ENCODE measurements around the gene MAD2L2. TPM values are rescaled to one million over a fixed set of nuclear protein-coding genes. Genes with fewer than 3 reads are reported as not detected.

Gene MAD2L2
- total RNA-seq, 1 experiment from 2014 or later = 283 TPM

DNA sequence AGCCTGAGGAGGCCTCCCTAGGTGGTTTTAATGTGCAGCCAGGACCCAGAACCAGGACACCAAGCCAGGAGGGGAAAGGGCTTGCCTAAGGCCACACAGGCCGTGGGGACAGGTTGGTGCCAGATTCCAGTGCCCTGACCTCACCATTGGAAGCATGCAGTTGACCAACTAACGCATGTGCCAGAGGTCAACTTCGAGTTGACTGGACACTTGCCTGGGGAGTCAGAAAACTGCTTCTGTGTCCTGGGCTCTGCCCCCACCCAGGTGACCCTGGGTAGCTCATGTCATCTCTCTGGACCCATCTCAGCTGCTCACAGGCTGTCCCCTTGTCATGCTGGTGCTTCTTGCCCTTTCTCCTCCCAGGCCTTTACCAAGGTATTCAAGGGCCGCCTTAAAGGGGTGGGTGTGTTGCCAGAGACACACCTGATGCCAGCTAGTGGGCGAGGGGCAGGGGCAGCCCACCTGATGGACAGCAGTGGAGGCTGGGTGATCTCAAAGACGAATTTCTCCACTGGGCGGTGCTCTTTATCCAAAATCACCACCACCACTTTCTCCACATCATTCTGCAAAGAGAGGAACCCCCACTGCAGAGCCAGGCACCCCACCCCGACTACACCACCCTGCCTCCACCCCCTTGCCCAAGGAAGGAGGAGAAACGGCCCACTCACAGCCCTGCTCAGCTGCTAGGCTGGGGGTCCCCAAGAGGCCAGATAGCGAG lies 4.4 kb downstream of the MAD2L2 start:
- no peak overlapping the region for H3K9ac ChIP-seq (ENCODE audit: extremely low read depth, insufficient read length, low read length)
- no peak overlapping the region for H3K4ac ChIP-seq (ENCODE audit: low read depth, low read length)
- no CpG with 5 or more reads among the region's 10 CpGs for WGBS (ENCODE audit: extremely low coverage, insufficient read length, low lambda C conversion rate)
- H3K9me3 ChIP-seq (ENCODE audit: control insufficient read depth, low read depth, low read length) = no peaks in the 10 kb centered on the region
- H2BK12ac ChIP-seq (ENCODE audit: insufficient read length, low read depth, low read length) = no peak overlapping the region
- H2AFZ ChIP-seq (ENCODE audit: low read length) = no peak overlapping the region
- Mint-ChIP-seq H3K4me1 (peaks cover 10 to 20% of the 10 kb centered on the region in 2 experiments), H3K27ac (no peak overlapping the region), H3K4me3 (no peak overlapping the region), H3K36me3 (ENCODE audit: insufficient read depth in 1 of 3, low read depth in 3 of 3) (peaks cover 45 to 77% (median 66%) of the 10 kb centered on the region in 3 experiments), H3K27me3 (ENCODE audit: low read depth) (no peaks in the 10 kb centered on the region), H3K9me3 (no peaks in the 10 kb centered on the region)
- no peak overlapping the region for H3K56ac ChIP-seq (ENCODE audit: insufficient read length, low read depth, low read length)
- no peak overlapping the region for H2AK5ac ChIP-seq (ENCODE audit: insufficient read length, low read length)
- no peak overlapping the region for H3K14ac ChIP-seq (ENCODE audit: insufficient read depth, low read length)
- H2BK120ac ChIP-seq (ENCODE audit: low read depth, low read length, poor library complexity, severe bottlenecking) = no peak overlapping the region
- H4K20me1 ChIP-seq (ENCODE audit: control insufficient read depth, insufficient read depth, insufficient read length) = no peaks in the 10 kb centered on the region
- H3K18ac ChIP-seq (ENCODE audit: insufficient read length, low read depth, low read length) = no peak overlapping the region
- no peaks in the 10 kb centered on the region for H3K23me2 ChIP-seq (ENCODE audit: insufficient read length, low read depth, low read length, poor library complexity, severe bottlenecking)
- H3K4me1 ChIP-seq (ENCODE audit: insufficient read depth, low read length) = no peaks in the 10 kb centered on the region
- H4K5ac ChIP-seq (ENCODE audit: insufficient read length, low read depth, low read length) = no peak overlapping the region
- H3K4me2 ChIP-seq (ENCODE audit: insufficient read depth, insufficient read length, low read length) = no peak overlapping the region
- no peaks in the 10 kb centered on the region for H3K79me1 ChIP-seq (ENCODE audit: insufficient read depth, low read depth, low read length, poor library complexity, severe bottlenecking)
- TF ChIP-seq, protein P1, sequence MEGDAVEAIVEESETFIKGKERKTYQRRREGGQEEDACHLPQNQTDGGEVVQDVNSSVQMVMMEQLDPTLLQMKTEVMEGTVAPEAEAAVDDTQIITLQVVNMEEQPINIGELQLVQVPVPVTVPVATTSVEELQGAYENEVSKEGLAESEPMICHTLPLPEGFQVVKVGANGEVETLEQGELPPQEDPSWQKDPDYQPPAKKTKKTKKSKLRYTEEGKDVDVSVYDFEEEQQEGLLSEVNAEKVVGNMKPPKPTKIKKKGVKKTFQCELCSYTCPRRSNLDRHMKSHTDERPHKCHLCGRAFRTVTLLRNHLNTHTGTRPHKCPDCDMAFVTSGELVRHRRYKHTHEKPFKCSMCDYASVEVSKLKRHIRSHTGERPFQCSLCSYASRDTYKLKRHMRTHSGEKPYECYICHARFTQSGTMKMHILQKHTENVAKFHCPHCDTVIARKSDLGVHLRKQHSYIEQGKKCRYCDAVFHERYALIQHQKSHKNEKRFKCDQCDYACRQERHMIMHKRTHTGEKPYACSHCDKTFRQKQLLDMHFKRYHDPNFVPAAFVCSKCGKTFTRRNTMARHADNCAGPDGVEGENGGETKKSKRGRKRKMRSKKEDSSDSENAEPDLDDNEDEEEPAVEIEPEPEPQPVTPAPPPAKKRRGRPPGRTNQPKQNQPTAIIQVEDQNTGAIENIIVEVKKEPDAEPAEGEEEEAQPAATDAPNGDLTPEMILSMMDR (conservative IDR thresholded peaks at IDR 0.05) = peak; percentile 30; the same call in 1 of the 3 replicates
- H4K8ac ChIP-seq (replicated peaks; ENCODE audit: insufficient read length, low read depth, low read length) = no peak overlapping the region
- H2BK15ac ChIP-seq (ENCODE audit: low read depth, low read length) = no peak overlapping the region
- H2BK20ac ChIP-seq (ENCODE audit: low read depth, low read length, poor library complexity, severe bottlenecking) = no peak overlapping the region
- H3K79me2 ChIP-seq (ENCODE audit: insufficient read depth, low read length) = peaks cover 2% of the 10 kb centered on the region; the same call in 1 of the 2 replicates
- no peak overlapping the region for H3T11ph ChIP-seq (ENCODE audit: low read length)
- no peak overlapping the region for H2BK5ac ChIP-seq (ENCODE audit: insufficient read length, low read length)
- no peak overlapping the region for H3K23ac ChIP-seq (ENCODE audit: insufficient read length, low read depth, low read length)
- DNase-seq = no peak
- H3K27me3 ChIP-seq (ENCODE audit: insufficient read depth, low read length) = no peaks in the 10 kb centered on the region
- H4K91ac ChIP-seq (ENCODE audit: insufficient read length, low read depth, low read length) = no peak overlapping the region
- H3K27ac ChIP-seq (ENCODE audit: insufficient read length, low read depth, low read length) = no peak overlapping the region

All from H9 (cell line).